ENCODE results near the gene PTPRE.

The PTPRE gene

GRCh38 chr10:127966875-127967274, 60.0 kb downstream of the PTPRE start (continued):
- TF ChIP-seq, protein P1, sequence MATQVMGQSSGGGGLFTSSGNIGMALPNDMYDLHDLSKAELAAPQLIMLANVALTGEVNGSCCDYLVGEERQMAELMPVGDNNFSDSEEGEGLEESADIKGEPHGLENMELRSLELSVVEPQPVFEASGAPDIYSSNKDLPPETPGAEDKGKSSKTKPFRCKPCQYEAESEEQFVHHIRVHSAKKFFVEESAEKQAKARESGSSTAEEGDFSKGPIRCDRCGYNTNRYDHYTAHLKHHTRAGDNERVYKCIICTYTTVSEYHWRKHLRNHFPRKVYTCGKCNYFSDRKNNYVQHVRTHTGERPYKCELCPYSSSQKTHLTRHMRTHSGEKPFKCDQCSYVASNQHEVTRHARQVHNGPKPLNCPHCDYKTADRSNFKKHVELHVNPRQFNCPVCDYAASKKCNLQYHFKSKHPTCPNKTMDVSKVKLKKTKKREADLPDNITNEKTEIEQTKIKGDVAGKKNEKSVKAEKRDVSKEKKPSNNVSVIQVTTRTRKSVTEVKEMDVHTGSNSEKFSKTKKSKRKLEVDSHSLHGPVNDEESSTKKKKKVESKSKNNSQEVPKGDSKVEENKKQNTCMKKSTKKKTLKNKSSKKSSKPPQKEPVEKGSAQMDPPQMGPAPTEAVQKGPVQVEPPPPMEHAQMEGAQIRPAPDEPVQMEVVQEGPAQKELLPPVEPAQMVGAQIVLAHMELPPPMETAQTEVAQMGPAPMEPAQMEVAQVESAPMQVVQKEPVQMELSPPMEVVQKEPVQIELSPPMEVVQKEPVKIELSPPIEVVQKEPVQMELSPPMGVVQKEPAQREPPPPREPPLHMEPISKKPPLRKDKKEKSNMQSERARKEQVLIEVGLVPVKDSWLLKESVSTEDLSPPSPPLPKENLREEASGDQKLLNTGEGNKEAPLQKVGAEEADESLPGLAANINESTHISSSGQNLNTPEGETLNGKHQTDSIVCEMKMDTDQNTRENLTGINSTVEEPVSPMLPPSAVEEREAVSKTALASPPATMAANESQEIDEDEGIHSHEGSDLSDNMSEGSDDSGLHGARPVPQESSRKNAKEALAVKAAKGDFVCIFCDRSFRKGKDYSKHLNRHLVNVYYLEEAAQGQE (tag by site-specific recombination; IDR thresholded peaks at IDR 0.05): no peak
- TF ChIP-seq TCF7L2 (IDR thresholded peaks at IDR 0.05; ENCODE audit: borderline replicate concordance, low read depth, low read length) (no peak), ZNF132 (tag by site-specific recombination; IDR thresholded peaks at IDR 0.05; ENCODE audit: borderline replicate concordance) (no peak), ZNF391 (tag by site-specific recombination; IDR thresholded peaks at IDR 0.05; ENCODE audit: borderline replicate concordance, low read depth) (no peak), ZNF510 (tag by site-specific recombination; IDR thresholded peaks at IDR 0.05; ENCODE audit: insufficient replicate concordance) (no peak), MEIS1 (CRISPR knock-in tag; IDR thresholded peaks at IDR 0.05; ENCODE audit: borderline replicate concordance) (no peak), ZNF16 (tag by site-specific recombination; IDR thresholded peaks at IDR 0.05; ENCODE audit: low read depth) (no peak)

GRCh38 chr10:127968027-127968441, 61.1 kb downstream of the PTPRE start:
- no peak overlapping the region for H3K27ac ChIP-seq (ENCODE audit: extremely low read depth, low read depth, low read length)
- no peaks in the 10 kb centered on the region for H3K9me3 ChIP-seq (ENCODE audit: control insufficient read depth, insufficient read depth, low read depth, low read length)
- H3K36me3 ChIP-seq (ENCODE audit: control insufficient read depth in 2 of 2, insufficient read depth in 1 of 2, low read length in 2 of 2): no peaks in the 10 kb centered on the region
- ChIA-PET CTCF (interaction anchor here (0.7 kb wide), 2 partner anchors 49 to 58 kb away, joined by 3 read pairs; no protein-coding TSS in a partner anchor), POLR2A (no interaction called here)
- no peaks in the 10 kb centered on the region for H3K4me1 ChIP-seq (ENCODE audit: control insufficient read depth, insufficient read depth, low read length)
- TF ChIP-seq TRIM28 (IDR thresholded peaks at IDR 0.05; ENCODE audit: borderline replicate concordance, low read length) (peak; percentile 77), PBX3 (CRISPR knock-in tag; IDR thresholded peaks at IDR 0.05) (no peak)
- H3K4me3 ChIP-seq (ENCODE audit: low read depth, low read length): no peak overlapping the region

- H3K4me1 ChIP-seq (ENCODE audit: control insufficient read depth, insufficient read depth, low read length): no peaks in the 10 kb centered on the region
- POLR2A ChIA-PET: no interaction called here
- no peaks in the 10 kb centered on the region for H3K9me3 ChIP-seq (ENCODE audit: control insufficient read depth, insufficient read depth, low read depth, low read length)
- H3K4me3 ChIP-seq (ENCODE audit: low read depth, low read length): no peak overlapping the region
- CTCF ChIA-PET: no interaction called here
- H3K36me3 ChIP-seq (ENCODE audit: control insufficient read depth in 2 of 2, insufficient read depth in 1 of 2, low read length in 2 of 2): no peaks in the 10 kb centered on the region
- no peak overlapping the region for H3K27ac ChIP-seq (ENCODE audit: extremely low read depth, low read depth, low read length)
- TF ChIP-seq ZNF629 (tag by site-specific recombination; IDR thresholded peaks at IDR 0.05) (no peak), ZNF621 (tag by site-specific recombination; IDR thresholded peaks at IDR 0.05) (no peak), ZNF654 (tag by site-specific recombination; IDR thresholded peaks at IDR 0.05; ENCODE audit: low read depth) (no peak), ZFHX2 (tag by site-specific recombination; conservative IDR thresholded peaks at IDR 0.05) (no peak), YY2 (tag by site-specific recombination; IDR thresholded peaks at IDR 0.05) (no peak), BCL11A (tag by site-specific recombination; IDR thresholded peaks at IDR 0.05; ENCODE audit: low read depth) (no peak), ZNF174 (tag by site-specific recombination; IDR thresholded peaks at IDR 0.05) (no peak), REPIN1 (tag by site-specific recombination; IDR thresholded peaks at IDR 0.05; ENCODE audit: low read depth) (no peak), SP7 (tag by site-specific recombination; IDR thresholded peaks at IDR 0.05) (no peak), ZNF292 (tag by site-specific recombination; IDR thresholded peaks at IDR 0.05; ENCODE audit: borderline replicate concordance, low read depth) (no peak), RBAK (tag by site-specific recombination; IDR thresholded peaks at IDR 0.05) (no peak), ZSCAN23 (tag by site-specific recombination; IDR thresholded peaks at IDR 0.05) (no peak), ZNF624 (tag by site-specific recombination; IDR thresholded peaks at IDR 0.05) (no peak), ZNF202 (tag by site-specific recombination; IDR thresholded peaks at IDR 0.05; ENCODE audit: borderline replicate concordance) (no peak), ZIC2 (tag by site-specific recombination; IDR thresholded peaks at IDR 0.05) (no peak), INSM2 (tag by site-specific recombination; IDR thresholded peaks at IDR 0.05) (no peak), PATZ1 (tag by site-specific recombination; IDR thresholded peaks at IDR 0.05) (no peak)
Measured at GRCh38 chr10:127968659-127969058, 61.8 kb downstream of the PTPRE start.
